HG03159 (cell line): ENCODE data around the gene ARG2.

ENCODE experiments used
- ATAC-seq: cut with Tn5 transposase; IDR thresholded peaks from one replicate; pipeline ENCODE4 v1.9.1; 2021; ENCODE audit warnings: mild to moderate bottlenecking, moderate library complexity; ENCODE audit not compliant: unreplicated experiment

Gene ARG2

DNA sequence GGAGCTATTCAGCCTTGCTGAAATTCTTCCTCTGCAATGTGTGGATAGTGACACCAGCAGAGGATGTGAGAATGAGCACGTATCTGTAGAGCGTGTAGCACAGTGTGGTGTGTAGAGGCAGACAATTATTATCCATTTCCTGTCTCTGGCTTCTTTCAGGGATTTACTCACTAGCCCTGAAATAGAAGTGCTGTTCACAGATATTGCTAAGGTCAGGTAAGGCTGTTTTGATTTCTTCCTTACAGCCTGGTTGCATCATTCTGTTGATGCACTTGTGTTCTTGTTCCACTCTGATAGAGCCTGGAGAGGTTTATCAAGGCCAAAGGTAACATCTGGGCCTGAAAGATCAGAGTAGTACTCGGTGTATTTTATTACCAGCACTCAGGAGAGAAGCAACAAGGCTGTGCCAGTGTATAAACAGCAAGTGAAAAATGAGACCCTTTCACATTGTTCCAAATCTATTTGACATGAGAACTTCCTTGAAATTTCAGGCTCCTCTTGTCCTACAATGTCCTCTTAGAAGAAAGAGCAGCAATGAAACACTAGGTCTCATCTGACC is 16.7 kb downstream of the ARG2 start:
- ATAC-seq = no peak

DNA sequence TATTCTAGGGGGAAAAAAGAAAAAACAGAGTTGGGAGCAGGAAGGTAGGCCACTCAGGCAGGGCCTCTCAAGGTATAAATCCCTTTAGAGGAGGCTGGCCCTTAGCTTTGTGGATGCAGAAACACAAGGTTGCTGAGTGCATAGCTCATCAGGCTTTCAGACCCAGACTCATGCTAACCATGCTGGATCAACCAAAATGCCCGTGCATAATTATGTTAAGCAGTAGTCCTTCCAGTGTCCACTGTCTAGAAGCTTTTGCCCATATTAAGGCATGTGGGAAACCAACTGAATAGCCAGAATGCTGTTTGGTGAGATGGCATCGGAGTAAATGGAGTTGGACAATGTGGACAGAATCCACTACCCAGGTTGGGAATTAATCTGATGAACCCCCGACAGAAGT is 18.9 kb downstream of the ARG2 start:
- ATAC-seq = no peak

DNA sequence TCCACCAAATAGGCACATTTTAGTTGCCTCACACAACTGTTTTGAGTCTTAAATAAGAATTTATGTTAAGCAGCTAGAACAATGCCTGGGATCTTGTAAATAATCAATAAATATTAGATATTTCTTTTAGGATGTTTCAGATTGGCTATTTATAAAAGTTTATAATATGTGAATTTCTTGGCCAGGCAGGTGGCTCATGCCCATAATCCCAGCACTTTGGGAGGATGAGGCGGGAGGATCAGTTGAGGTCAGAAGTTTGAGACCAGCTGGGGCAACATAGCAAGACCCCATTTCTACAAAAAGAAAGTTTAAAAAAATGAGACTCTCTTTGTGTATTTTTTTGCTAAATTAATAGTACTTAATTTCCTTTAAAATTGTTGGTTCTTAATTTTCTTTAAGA is 21.8 kb downstream of the ARG2 start:
- no peak for ATAC-seq

DNA sequence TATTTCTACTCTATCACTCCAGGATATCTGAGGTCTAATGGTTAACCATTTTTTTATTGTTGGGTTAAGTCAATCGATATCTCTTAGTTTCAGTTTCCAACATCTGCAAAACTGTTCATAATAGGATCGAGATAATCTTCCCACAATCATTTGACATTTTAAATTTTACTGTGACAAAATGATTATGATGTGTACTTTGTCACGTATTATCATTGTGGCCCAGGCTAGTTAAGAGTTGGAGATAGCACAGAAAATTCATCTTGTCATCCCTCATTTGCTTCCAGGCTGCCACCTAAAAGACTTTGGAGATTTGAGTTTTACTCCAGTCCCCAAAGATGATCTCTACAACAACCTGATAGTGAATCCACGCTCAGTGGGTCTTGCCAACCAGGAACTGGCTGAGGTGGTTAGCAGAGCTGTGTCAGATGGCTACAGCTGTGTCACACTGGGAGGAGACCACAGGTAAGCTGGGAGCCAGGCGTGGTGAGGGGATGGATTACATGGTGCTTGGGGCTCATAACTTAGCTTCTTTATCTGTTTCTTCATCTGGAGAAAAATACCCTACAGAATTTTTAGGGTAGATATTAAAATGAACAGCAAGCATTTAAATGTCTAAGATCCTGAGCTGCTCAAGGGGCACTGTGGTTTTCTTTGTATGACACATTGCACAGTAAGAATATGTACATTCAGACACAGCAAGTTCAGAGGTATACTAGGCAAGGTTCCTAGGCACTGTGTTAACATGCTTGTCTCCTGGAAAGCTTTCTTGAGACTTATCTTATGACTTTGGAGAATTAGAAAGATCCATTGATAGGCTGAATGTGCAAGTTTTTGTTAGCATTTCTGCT is 22.4 kb downstream of the ARG2 start:
- ATAC-seq = no peak

DNA sequence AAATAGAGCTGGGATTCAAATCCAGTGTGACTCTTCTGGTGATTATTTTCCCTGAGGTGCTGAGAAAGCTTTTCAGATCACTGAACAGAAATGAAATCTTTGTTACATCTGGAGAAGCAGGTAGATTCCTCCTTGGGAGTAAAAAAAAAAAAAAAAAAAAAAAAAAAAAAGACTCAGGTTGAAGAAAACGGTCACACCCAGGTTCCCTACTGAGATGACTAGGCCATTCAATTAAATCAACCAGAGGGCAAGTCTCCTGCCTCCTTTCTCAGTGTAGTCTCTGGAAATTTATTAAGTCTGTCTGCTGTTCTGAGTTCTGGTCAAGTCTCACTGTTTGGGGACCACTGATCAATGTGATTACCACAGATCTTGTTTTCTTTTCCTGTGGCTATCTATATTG is 24.0 kb downstream of the ARG2 start:
- ATAC-seq = no peak

GRCh38 chr14:67644428-67644827 is 24.7 kb downstream of the ARG2 start:
- no peak for ATAC-seq

DNA sequence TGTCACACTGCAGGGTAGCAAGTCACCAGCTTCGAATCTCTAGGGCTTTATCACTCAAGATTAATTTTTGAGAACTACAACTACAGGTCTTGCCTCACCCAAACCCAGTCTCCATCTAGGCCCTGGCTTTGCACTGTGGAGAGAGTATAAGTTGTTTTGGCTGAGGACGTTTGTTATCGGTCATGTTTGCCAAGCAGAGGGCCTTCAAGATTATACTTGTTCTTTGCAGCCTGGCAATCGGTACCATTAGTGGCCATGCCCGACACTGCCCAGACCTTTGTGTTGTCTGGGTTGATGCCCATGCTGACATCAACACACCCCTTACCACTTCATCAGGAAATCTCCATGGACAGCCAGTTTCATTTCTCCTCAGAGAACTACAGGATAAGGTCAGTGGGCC is 25.7 kb downstream of the ARG2 start:
- ATAC-seq = no peak

- no peak for ATAC-seq
Observed at GRCh38 chr14:67646131-67646530, 26.4 kb downstream of the ARG2 start.

DNA sequence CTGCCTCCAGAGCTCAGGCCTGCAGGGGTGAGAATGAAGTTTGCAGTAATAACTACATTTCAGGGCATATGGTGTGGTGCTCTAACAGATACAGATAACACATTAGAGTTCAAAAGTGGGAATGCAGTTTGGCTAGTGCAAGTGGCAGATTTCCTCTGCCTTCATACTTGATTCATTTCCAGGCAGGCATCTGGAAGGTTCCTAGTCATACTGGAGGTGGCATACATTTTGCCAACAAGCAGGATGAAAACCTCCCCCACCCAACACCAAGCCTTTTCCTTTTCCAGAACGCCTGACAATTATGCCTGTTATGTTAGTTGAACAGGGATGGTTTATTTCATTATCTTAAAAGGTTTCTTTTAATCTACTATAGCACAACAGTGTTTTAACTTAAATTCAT is 30.4 kb downstream of the ARG2 start:
- no peak for ATAC-seq

- no peak for ATAC-seq
Observed at GRCh38 chr14:67650694-67651093, 31.0 kb downstream of the ARG2 start.

DNA sequence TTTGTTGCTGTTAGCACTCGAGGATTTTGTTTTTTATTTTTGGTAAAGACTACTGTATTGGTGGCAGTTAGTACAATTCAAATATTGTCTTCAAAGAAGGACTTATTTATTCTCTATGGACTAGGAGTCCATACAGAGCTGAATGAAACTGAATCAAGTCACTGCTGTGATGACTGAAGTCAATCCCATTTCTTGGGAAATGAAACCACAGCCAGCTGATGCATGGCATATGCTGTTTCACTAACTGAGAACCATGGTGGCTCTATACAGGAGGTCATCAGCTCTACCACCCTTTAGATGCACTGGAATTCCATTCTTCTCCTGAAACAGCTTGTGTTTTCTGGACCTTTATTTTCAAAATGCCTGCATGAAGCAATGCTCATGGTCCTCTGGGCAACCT is 32.5 kb downstream of the ARG2 start:
- ATAC-seq = no peak

DNA sequence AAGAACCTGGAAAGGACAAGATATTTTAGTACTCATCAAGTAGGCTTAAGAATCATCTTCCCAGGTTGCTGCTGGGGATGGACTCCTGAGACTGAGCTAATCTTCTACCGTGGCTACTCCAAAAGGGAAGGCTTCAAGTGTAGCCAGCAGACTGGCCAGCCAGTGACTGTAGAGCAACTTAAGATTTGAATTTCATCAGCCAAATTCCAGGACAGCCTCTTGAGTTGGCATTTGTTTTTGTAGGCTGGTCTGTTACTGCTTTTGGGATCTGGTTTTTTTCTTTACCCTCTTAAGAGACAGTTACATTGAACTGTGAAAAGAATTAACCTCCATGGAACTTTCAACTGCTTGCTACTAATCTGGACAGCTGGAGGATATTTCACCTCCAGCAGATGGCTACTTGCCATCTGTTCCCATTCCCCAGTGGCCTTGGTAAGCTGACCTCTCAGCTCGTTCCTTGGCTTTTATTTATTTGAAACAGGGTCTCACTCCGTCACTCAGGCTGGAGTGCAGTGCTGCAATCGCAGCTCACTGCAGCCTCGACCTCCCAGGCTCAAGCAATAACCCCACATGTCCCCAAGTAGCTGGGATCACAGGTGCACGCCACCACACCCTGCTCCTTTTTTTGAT is 34.0 kb downstream of the ARG2 start:
- no peak for ATAC-seq

DNA sequence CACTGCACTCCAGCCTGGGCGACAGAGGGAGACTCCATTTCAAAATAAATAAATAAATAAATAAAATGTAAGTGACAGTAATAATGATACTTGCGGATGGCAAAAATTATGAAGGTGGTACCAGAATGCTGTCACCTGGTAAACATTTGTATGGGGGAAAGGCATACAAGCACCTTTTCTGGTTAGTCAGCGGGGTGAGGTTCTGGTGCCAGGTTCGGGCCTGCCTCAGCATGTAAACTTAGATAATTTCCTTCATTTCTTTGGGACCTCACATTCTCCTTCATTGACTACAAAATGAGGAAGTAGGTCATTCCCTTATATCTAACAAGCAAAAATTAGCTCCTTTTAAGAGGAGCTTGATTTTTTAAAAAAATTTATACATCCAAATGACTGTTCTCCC is 43.9 kb downstream of the ARG2 start:
- ATAC-seq = no peak

DNA sequence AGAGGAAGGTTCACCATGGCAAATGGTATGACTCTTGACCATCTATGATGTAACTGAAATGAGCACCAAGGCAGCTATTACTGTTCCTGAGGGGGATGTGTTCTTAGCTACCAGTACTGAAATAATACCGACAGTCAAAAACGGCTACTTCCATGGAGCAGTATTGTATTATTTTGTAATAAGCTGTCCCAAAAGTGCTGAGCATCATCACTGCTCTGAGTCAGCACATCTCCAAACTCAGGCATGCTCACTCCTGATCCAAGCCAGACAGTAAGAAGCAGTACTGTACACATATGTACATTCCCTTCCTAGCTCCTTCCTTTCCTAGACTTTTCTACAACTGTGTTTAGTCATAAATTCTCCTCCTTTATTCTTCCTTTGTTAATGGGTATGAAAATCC is 46.1 kb downstream of the ARG2 start:
- ATAC-seq = no peak

- ATAC-seq = no peak
Observed at GRCh38 chr14:67666750-67667449, 47.2 kb downstream of the ARG2 start.

DNA sequence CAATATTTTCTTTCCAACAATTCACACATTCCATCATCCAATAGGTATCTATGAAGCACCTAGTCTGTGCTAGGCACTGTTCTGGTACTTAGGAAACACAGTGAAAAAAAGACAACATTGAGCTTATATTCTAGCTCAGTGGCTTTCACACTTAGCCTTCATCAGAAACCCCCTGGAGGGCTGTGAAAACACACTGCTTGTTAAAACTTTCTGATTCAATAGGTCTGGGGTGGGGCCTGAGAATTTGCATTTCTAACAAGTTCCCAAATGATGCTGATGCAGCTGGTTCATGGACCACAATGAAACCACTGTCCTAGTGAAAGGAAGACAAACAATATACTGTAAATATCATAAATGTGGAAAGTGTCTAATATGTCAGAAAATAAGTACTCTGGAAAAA is 48.8 kb downstream of the ARG2 start:
- ATAC-seq = no peak

DNA sequence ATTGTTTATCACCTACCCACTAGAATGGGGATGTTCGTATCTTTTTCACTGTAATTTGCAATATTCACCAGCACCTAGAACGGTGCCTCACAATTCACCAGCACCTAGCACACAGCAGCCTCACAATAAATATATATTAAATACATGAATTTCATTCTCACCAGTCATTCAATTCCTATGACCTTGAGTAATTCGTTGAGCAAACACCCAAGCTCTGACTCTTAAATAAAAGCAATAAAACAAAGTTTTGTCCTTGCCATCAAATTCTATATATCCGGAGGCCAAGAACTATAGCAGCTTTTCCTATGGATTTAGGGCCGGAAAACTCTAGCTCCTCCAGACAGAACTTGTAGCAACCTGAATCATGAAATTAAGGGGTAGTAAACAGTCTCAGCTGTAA is 53.7 kb downstream of the ARG2 start:
- no peak for ATAC-seq

GRCh38 chr14:67674139-67674479 is 54.4 kb downstream of the ARG2 start:
- ATAC-seq = peak; percentile 44

GRCh38 chr14:67674480-67675218 is 54.9 kb downstream of the ARG2 start, which contains the start of gene VTI1B:
TSS of gene VTI1B (minus strand) at chr14:67674632. CDS start at chr14:67674489, 143 bp downstream.
- peak; percentile 91 for ATAC-seq

GRCh38 chr14:67675219-67675582 is 55.5 kb downstream of the ARG2 start:
- ATAC-seq = no peak

GRCh38 chr14:67679006-67679405 is 59.3 kb downstream of the ARG2 start:
- no peak for ATAC-seq
